Measurements from ENCODE around the gene FGF11. TPM values are rescaled to one million over a fixed set of nuclear protein-coding genes. Genes with fewer than 3 reads are reported as not detected.

FGF11 gene
- total and polyA plus RNA-seq, 2 of the 13 experiments (the other 11 are each of a cell fraction or from before 2014, with no cell fraction given) = 0.20 to 7.6 TPM

DNA sequence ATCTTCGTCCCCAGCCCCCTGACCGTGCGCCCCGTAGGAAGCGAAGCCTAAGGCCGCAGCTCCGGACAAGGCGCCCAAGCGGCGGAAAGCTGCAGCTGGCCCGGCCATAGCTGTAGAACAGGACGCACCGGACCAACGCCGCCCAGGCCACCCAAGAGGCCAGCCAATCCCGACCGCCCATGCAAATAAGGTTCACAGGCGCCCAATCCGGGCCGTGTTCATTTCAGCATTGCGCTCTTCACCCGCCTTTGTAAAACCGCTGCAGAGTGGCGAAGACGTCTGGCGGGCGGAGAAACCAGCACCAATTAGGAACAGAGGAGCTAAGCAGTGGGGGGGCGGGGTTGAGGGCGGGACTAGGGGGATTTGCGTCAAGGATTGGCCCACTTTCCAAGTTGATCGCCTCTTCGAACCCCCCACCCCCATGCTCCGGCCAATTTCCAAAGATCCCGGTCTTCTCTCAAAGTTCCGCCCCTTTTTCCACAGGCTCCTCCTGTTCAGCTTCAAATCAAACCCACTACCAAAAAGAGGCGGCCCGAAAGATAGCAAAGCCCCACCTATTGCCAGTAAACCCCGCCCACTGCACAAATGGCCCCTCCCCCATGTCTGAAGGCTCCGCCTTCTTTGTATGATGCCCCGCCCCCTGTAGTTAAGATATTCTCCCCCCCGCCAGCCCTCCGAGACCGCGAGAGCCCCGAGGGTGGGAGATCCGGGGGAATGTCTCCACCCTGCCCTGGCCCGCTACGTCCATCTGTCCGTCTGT lies 35.2 kb upstream of the FGF11 start, which contains the start of gene TMEM256 (continued):
- TF ChIP-seq, protein P1, sequence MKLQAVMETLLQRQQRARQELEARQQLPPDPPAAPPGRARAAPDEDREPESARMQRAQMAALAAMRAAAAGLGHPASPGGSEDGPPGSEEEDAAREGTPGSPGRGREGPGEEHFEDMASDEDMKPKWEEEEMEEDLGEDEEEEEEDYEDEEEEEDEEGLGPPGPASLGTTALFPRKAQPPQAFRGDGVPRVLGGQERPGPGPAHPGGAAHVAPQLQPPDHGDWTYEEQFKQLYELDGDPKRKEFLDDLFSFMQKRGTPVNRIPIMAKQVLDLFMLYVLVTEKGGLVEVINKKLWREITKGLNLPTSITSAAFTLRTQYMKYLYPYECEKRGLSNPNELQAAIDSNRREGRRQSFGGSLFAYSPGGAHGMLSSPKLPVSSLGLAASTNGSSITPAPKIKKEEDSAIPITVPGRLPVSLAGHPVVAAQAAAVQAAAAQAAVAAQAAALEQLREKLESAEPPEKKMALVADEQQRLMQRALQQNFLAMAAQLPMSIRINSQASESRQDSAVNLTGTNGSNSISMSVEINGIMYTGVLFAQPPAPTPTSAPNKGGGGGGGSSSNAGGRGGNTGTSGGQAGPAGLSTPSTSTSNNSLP (IDR thresholded peaks at IDR 0.05; ENCODE audit: low read depth, low read length) = peak; percentile 63; the same call in 1 of the 2 replicates
- TF ChIP-seq KDM3A (CRISPR knock-in tag; IDR thresholded peaks at IDR 0.05; ENCODE audit: low read depth) (no peak), TP53 (CRISPR knock-in tag; conservative IDR thresholded peaks at IDR 0.05) (0 out of 2 replicates have a peak, but pooled peaks have one; percentile 16), HOXA7 (CRISPR knock-in tag; IDR thresholded peaks at IDR 0.05) (no peak), EP300 (IDR thresholded peaks at IDR 0.05; ENCODE audit: low read depth in 2 of 2, low read length in 2 of 2) (peak in 1 of 2 experiments; percentile 34; a peak in 1 of 4 replicates), EP300 (CRISPR knock-in tag; IDR thresholded peaks at IDR 0.05; ENCODE audit: borderline replicate concordance) (no peak), HIVEP1 (CRISPR knock-in tag; IDR thresholded peaks at IDR 0.05) (no peak), ZNF20 (CRISPR knock-in tag; IDR thresholded peaks at IDR 0.05) (no peak), FOXJ3 (CRISPR knock-in tag; IDR thresholded peaks at IDR 0.05; ENCODE audit: borderline replicate concordance) (0 out of 2 replicates have a peak, but pooled peaks have one; percentile 30), ZBTB42 (CRISPR knock-in tag; IDR thresholded peaks at IDR 0.05) (0 out of 2 replicates have a peak, but pooled peaks have one; percentile 14), SATB2 (CRISPR knock-in tag; IDR thresholded peaks at IDR 0.05) (no peak), RBM22 (optimal IDR thresholded peaks at IDR 0.05; ENCODE audit: low read length) (no peak), ZNF546 (CRISPR knock-in tag; conservative IDR thresholded peaks at IDR 0.05) (no peak), ZNF678 (CRISPR knock-in tag; IDR thresholded peaks at IDR 0.05) (no peak)
- TF ChIP-seq, protein P2, sequence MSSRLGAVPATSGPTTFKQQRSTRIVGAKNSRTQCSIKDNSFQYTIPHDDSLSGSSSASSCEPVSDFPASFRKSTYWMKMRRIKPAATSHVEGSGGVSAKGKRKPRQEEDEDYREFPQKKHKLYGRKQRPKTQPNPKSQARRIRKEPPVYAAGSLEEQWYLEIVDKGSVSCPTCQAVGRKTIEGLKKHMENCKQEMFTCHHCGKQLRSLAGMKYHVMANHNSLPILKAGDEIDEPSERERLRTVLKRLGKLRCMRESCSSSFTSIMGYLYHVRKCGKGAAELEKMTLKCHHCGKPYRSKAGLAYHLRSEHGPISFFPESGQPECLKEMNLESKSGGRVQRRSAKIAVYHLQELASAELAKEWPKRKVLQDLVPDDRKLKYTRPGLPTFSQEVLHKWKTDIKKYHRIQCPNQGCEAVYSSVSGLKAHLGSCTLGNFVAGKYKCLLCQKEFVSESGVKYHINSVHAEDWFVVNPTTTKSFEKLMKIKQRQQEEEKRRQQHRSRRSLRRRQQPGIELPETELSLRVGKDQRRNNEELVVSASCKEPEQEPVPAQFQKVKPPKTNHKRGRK (CRISPR knock-in tag; IDR thresholded peaks at IDR 0.05) = no peak
- TF ChIP-seq, protein P3, sequence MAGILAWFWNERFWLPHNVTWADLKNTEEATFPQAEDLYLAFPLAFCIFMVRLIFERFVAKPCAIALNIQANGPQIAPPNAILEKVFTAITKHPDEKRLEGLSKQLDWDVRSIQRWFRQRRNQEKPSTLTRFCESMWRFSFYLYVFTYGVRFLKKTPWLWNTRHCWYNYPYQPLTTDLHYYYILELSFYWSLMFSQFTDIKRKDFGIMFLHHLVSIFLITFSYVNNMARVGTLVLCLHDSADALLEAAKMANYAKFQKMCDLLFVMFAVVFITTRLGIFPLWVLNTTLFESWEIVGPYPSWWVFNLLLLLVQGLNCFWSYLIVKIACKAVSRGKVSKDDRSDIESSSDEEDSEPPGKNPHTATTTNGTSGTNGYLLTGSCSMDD (CRISPR knock-in tag; IDR thresholded peaks at IDR 0.05) = no peak

Data from HepG2 (cell line).